SK-N-SH (cell line): Measurements from ENCODE around the gene GLIS1.

Experiments
- CTCF ChIP-seq: fragments of 200-600 bp; sonication (generic); IDR thresholded peaks from 2 replicates; pipeline ENCODE4 v1.6.1; 2017; ENCODE audit warnings: antibody characterized with exemption, mild to moderate bottlenecking, moderate library complexity
- GABPA ChIP-seq: IDR thresholded peaks from 2 replicates; pipeline ENCODE4 v1.4.0; 2012; ENCODE audit warnings: low read depth, mild to moderate bottlenecking
- POLR2AphosphoS5 ChIP-seq: IDR thresholded peaks from 2 replicates; pipeline ENCODE4 v1.6.1; 2012; ENCODE audit warnings: low read depth, low read length
- REST ChIP-seq: IDR thresholded peaks from 2 replicates; pipeline ENCODE4 v1.6.1; 2012; ENCODE audit warnings: mild to moderate bottlenecking, low read depth, low read length, moderate library complexity
- SIN3A ChIP-seq: IDR thresholded peaks from 2 replicates; pipeline ENCODE4 v1.6.1; 2012; ENCODE audit warnings: low read depth, mild to moderate bottlenecking, low read length, moderate library complexity, borderline replicate concordance
- TEAD4 ChIP-seq: IDR thresholded peaks from 2 replicates; pipeline ENCODE4 v1.4.0; 2012; ENCODE audit warnings: mild to moderate bottlenecking, borderline replicate concordance; ENCODE audit not compliant: insufficient read depth
- USF2 ChIP-seq: fragments of 150-350 bp; IDR thresholded peaks from 2 replicates; pipeline ENCODE4 v1.6.1; 2017; ENCODE audit warnings: antibody characterized with exemption, low read length, low read depth, borderline replicate concordance
- ZBTB33 ChIP-seq: IDR thresholded peaks from 2 replicates; pipeline ENCODE4 v1.4.0; 2012; ENCODE audit warnings: low read depth, borderline replicate concordance

GRCh38 chr1:53603431-53603830 is 135.5 kb downstream of the GLIS1 start:
- TF ChIP-seq CTCF (no peak), REST (no peak), USF2 (no peak), ZBTB33 (no peak), GABPA (no peak), POLR2AphosphoS5 (no peak), SIN3A (no peak), TEAD4 (no peak)
